Ishikawa (cell line): Measurements from ENCODE around the gene LBHD2.

Experiments
- CEBPB ChIP-seq: IDR thresholded peaks from 2 replicates; pipeline ENCODE4 v1.6.1; 2012
- CREB1 ChIP-seq: IDR thresholded peaks from 2 replicates; pipeline ENCODE4 v1.6.1; 2012; ENCODE audit warnings: low read depth
- EGR1 ChIP-seq: IDR thresholded peaks from 2 replicates; pipeline ENCODE4 v1.6.1; 2012
- EP300 ChIP-seq: IDR thresholded peaks from 2 replicates; pipeline ENCODE4 v1.6.1; 2012; ENCODE audit warnings: borderline replicate concordance
- FOXM1 ChIP-seq: IDR thresholded peaks from 2 replicates; pipeline ENCODE4 v1.6.1; 2012; ENCODE audit warnings: low read depth, borderline replicate concordance
- TAF1 ChIP-seq: IDR thresholded peaks from 2 replicates; pipeline ENCODE4 v1.6.1; 2012; ENCODE audit warnings: low read depth, mild to moderate bottlenecking
- TF ChIP-seq, protein P1 (sequence below): IDR thresholded peaks from 2 replicates; pipeline ENCODE4 v1.6.1; 2012

DNA sequence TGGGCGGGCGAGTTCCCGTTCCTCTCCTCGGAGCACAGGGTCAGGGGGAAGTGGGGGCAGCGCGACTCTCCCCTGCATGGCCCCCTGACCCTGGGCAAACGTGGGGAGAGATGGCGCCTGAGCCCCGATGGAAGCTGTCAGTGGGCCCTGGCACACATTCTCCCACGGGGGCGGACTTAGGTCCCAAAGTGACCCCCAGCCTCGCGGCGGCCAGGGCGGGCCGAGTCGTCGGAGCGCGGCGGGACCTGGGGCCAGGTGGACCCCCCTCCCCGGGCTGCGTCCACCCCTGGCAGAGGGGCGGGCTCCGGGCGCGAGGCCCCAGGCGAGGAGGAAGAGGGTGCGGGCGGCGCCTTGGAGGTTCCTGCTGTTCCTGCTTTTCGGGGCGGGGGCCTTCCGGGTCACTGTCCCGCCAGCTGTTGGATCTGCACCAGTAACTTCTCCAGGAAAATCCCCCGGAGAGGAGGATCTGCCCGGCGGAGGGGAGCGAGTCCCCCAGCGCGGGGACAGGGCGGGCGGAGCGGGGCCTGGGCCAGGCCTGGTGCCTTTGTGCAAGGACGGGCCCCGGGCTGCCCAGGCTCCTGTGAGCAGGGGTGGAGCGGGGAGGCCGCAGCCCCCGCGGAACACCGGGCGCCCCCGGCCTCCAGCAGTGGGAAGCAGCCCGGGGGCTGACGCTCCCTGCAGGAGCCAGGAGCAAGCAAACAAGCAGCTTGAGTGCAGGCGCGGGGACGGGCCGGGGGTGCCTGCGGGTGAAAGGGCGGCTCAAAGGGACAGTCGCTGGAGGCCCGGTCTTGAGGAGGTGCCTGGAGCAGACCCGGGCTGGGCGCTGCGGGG is 54.5 kb downstream of the LBHD2 start:
- TF ChIP-seq EP300: no peak
- no peak for TF ChIP-seq EGR1
- TF ChIP-seq TAF1: no peak
- no peak for TF ChIP-seq CEBPB
- TF ChIP-seq FOXM1: no peak
- TF ChIP-seq CREB1: no peak
- TF ChIP-seq, protein P1, sequence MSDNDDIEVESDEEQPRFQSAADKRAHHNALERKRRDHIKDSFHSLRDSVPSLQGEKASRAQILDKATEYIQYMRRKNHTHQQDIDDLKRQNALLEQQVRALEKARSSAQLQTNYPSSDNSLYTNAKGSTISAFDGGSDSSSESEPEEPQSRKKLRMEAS: no peak
